ENCODE data around the gene GRP.

GRP gene

DNA sequence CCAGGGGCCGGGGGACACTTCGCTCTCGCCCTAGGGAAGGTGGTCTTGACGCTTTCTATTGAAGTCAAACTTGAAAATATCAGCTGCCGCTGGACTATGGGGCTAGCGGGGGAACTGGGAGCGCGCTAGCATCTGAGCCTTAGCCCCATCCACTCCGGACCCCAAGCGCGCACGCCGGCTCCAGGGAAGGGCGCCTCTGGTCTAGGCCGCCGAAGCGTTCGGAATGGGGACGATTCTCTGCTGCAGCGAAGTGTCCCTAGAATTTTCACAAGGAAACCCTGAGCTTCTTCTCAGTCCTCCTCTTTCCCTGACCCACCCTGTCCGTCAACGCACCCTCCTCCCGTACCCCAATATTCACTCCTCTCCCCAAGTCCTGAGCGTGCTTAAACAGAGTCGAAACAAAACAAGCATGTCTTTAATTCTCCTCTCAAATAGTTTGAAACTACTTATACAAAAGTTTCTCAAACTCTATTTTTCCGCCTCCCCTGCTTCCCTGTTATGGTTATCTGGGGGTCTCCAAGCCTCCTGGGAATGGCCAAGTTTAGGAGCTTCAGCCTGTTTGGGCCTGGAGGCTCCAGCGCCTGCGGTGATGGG, 48.3 kb downstream of the GRP start:
- no peak for DNase-seq (ENCODE audit: low spot score)

DNA sequence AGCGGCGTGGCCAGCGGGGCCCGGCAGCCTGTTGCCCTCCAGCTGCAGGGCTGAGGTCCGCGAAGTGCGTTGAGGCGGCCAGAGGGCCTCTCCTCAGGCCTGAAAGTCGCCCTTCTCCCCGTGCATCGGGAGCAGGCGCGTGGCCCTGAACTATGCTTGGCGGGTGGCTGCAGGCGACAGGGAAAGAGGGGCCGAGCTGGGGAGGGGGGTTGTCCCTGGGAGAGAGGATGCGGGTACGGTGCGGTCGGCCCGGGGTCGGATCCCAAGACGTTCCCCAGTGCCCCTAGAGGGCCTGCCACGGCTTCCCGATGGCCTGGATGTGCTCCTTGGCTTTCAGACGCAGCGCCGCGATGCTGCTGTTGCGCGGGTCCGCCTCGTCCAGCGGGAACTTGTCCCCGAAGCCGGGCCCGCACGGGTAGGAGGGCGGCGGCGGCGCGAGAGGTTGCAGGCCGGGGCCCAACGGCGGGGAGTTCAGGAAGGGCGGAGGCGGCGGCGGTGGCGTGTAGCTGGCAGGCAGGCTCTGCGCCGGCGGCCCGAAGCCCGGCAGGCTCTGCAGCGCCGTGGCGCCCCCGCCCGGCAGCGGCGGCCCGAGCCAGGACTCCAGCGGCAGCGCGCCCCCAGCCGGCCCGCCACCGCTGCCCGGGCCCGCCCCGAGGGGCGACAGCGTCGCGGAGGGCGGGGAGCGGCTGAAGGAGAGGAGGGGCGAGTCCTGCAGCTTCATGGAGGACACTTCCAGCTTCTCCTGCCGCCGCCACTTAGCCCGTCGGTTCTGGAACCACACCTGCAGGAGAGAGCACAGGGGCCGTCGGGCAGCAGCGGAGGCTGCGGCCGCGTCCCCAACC, 49.0 kb downstream of the GRP start:
- no peak for DNase-seq (ENCODE audit: low spot score)

DNA sequence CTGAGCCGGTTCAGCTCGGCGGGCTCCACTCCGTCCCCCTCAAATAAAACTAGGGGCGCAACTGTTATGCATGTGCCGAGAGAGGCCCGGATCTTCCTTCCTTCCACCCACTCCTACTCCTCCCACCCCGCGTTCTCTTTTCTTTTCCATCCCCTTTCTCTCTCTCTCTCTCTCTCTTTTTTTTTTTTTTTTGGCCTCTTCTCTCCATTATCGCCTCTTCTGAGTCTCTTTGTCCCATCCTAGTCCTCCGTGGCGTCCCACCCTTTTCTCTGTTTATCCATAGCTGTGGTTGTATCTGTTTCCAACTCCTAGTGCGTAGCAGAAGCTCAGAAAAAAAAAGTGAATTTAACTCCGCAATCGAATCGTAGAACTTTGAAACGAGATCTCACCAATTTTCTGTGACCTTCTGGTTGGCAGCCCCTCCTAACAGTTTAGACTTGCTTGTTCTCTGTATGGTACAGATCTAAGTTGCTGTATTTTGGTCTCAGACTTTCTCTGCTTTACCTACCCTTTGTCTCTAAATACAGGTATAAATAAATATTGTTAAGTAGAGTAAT, 49.7 kb downstream of the GRP start:
- no peak for DNase-seq (ENCODE audit: low spot score)

DNA sequence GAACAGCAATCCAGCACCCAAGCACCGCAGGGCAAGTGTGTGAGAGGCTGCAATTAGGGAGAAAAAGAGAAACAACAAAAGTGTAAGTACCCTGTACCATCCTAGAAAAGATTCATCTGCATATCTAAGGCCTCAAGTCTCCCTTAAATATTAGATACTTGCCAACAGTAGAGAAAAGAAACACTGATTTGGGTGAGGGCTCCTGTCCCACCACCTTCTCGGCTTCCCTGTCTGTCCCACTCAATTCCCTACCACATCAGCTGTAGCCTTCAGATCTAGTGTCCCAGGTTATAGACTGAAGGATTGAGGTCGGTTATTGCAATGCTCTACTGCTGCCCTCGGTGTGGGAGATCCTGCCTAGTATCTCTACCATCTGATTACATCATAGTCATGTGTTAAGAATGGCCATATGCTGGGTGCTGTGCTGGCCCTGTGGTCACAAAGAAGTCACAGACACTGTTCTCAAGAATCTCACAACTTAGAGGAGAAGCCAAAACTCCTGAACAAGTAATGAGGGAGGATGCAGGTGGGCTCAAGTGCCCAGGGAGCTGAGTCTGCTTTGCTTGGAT, 50.8 kb downstream of the GRP start:
- no peak for DNase-seq (ENCODE audit: low spot score)

DNA sequence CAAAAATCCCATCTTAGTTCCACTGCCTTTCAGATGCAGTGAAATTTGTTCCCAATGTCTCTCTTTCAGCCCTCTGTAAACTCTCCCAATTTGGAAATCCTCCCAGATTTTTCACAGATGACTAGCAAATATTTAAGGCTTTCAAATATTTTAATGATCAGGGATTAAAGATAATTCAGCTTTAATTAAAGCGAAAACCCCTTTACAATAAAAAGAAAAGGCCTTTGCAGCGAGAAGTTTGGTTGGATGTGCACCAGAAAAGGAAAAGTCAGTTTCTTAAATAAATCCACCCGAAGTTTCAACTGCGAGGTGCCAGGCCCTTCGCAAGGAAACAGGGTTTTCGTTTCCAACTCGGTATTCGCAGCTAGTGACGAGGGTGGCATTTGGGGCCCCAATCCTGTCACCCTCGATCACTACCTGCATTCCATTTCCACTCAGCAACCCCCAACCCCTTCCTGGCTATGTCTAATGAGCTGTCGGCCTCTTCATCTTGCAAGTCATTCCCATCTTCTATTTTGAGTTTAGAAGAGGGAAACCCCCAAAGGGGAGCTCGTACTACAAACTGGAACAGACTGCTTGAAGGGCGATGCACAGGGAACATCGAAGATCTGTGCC, 51.8 kb downstream of the GRP start:
- no peak for DNase-seq (ENCODE audit: low spot score)

DNA sequence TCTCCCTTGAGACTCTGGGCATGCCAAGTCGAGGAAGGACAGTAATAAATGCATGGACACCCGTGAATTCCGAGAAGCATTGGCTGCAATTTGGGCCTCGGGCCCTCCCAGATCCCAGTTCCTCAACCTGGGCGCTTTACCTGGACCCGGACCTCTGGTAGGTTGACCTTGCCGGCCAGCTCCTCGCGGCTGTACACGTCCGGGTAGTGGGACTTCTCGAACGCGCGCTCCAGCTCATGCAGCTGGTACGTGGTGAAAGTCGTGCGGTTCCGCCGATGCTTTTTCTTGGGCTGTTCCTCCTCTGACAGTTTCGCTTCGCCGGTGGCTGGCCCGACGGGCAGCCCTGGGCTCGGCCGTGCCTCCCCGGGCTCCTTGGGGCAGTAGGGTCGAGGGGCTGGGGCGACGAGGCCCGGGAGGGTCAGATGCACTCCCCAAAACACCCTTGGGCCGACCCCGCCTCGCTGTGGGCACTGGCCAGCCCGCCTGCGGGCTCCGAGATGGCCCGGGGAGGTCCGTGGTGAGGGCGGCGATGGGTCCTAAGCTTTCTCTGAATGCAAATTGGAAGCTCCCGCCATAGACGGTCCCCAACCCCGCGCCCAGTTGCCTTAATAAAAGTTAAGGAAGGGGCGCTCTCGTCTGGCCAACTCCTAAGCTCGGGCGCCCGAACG, 52.4 kb downstream of the GRP start:
- DNase-seq (ENCODE audit: low spot score): no peak

DNA sequence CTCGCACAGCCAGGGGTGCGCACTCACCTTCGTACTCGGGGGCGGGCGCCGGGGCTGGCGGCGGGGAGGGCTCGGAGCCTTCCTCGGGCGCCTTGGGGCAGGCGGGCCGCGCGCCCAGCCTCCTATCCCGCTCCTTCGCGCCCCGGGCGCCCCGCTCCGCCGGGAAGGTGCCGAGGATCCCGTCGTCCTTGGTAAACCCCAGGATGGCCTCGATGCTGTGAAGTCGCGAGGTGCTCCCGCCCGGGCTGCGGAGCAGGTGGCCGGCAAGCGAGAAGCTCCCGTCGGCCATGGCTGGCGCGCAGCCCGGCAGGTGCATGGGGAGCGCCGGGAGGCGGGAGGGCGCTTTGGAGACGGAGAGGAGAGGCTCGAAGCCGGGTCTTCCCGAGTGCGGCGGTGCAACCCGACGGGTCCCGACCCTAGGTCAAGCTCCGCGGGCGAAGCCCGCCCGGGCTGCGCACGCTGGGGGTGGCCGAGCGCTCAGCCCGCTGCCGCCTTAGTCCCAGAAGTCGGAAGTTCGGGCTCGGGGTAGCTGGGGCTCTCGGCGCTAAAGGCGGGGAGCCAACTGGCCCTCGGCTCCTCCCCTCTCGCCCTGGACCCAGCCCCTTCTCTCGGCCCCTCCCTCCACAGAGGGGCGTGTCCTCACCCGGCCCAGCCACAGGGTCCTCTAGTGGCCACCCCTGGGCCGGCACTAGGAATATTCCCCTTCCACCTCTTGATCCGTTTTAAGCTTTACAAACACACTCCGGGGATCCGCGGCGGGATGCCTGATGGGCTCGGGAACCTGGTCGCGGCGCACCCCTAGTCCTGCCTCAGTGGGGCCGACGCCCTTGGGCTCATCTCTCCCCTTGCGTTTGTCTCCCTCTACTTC, 53.2 kb downstream of the GRP start, which contains the start of gene RAX:
Gene RAX (minus strand): TSS at position 564 of the 868 bp plus-strand sequence. CDS start 248 bp downstream, at position 316.
- DNase-seq (ENCODE audit: low spot score): no peak

DNA sequence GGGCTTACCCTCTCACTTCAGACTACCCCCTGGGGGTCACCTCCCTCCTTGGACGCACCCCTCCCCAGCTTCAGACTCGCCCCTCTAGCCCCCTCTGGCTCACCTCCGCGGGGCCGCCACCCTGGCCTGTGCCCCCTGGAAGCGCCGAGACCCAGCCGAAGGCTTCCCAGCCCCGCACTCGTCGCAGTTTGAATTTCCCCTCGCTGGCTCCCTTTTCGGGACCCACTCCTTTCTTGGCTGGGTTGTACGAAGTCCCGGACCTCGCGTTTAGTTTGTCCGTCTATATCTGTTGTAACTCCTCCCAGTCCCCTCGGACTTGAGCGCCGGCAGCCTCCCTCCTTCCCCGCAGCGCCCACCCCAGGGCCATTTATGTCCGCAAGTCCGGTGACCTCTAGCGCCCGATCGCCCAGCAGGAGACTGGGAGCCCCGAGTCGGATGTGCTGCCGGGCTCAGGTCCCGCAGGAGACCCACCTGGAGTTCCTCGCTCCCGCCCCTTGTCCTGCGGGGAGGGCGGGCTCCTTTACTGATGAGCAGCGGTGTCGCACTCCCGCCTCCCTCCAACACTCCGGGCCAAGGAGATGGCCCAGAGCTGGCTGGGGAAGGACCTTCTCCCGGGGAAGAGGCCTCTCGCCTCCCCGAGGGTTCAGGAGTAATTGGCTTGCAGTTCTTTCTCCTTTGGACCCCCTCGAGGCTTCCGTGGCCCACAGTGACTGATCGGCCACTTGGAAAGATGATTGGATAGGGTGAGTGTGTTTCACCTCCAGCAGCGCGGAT, 54.0 kb downstream of the GRP start:
- no peak for DNase-seq (ENCODE audit: low spot score)

DNA sequence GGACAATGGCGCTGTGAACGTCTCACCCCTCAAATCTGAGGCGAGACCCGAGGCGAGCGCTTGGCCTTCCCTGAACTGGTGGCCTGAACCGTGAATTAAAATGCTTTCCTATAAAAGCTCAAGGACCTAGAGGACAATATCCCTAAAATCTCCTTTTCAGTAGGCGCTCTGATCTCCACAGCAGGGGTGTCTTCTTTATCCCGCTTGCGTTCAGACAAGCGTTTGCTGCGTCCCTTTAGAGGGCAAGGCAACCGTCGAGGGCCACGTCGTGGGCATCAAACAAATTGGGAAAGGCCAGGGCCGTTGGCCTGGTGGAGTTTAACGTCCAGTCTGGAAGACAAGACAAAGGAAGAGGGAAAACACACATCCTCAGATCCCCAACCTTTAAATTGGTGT, 54.6 kb downstream of the GRP start:
- DNase-seq (ENCODE audit: low spot score): no peak

DNA sequence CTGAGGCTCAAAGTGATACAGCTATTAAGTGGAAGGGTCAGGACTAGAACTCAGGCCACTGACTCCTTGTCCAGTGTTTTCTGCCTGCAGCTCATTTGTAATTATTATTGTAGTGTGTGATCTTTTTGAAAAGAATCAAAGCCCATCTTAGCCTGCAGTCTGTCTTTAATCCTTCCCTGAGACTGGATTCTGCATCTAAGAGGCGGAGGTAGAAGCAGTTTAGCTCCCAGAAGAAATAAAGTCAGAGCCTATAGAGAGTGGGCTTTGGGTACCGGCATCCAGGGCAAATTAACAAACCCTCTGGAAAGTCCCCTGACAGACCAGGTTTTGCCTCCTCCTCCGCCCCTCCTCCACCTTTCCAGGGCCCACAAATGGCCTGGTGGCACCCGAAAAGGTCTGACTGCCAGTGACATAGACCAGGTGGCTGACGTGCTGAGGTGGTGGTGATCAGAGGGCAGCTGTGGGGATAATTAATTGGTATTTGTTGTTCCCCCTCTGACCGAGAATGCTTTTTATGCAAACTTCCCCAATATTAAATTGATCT, 55.5 kb downstream of the GRP start:
- DNase-seq (ENCODE audit: low spot score): no peak

DNA sequence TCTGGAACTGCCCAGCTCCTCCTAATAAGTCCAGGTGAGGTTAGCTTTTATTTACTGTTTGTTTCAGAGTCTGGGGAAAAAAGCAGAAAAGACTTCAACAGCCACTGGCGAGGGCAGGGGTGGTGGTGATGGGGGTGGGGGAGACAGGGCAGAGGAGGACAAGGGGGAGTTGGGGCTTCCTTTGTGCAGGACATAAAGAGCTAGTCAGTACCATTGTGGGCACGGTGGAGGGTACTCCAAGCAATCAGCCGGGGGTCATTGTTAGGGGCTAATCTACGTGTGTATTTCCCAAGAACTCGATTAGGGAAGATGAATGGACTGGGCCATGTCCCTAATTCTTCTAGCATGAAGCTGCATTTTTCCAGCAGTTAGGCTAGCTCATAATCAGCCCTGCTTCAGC, 56.1 kb downstream of the GRP start:
- no peak for DNase-seq (ENCODE audit: low spot score)

DNA sequence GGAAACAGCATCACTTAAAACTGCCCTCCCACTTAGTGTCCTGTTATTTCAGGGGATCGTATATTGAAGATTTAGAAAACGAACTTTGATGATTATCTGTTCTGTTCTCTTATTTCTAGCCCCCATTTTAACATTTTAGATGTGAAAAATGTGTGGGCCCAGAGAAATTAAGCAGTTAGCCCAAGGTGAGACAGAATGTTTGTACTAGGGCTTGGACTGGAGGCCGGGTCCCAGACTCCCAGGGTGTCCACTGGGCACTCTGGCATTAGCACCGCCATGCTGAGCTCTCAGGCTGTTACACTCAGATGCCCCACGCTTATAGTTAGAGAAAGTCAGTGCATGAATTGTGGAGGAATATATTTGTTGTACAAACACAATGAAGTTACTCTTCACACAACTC, 58.8 kb downstream of the GRP start:
- DNase-seq (ENCODE audit: low spot score): no peak

DNA sequence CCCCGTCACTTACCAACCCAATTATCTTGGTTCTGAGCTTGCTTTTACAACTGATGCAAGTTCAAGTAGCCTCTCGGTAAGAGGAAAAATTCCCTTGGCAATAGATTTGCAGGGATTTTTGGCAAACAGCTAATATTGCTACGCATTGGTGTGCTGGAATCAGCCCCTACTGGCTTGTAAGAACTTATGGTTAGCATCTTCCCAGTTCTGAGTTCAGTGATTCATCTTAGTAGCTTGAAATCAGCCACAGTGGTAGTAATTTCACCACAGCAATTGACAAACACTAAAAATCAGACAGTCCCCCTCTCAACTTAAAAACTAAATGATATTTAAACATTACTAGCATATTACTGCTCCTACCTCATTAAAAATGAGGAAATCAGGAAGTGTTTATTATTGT, 59.2 kb downstream of the GRP start:
- no peak for DNase-seq (ENCODE audit: low spot score)

DNA sequence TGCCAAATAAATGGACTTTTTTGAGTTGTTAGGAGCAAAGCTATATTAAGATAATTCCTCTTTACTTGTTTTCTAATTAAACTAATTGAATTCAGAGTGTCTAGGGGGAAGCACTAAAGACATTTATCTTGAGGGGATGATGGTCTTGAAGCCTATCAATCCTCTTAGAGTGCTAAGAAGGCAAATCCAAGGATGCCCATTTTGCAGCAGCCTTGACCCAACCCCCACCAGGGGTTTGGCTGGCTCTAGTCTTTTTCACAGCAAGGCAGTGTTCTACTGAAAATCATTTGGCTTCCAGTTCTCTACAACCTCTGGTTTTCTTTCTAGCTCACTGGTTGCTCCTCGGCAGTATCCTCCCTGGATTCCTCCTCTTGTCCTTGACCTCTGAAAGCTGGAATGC, 59.8 kb downstream of the GRP start:
- DNase-seq (ENCODE audit: low spot score): no peak

Data from CD4-positive, alpha-beta T cell treated with Interleukin-2 at 100 ng/mL for 4 hours (primary cell).